SU-DHL-6 (cell line): ENCODE results near the gene FYCO1.

ENCODE experiments used
- H2AFZ ChIP-seq: fragments of 200-600 bp; sonication (generic); 2 replicates; pipeline ENCODE4 v1.6.1; 2014; ENCODE audit warnings: low read depth, mild to moderate bottlenecking, moderate library complexity, mixed read lengths, antibody characterized with exemption, low read length; ENCODE audit not compliant: severe bottlenecking
- H3F3A ChIP-seq: fragments of 200-600 bp; shearing (Covaris generic); 2 replicates; pipeline ENCODE4 v1.6.0; 2016; ENCODE audit warnings: antibody characterized with exemption, mild to moderate bottlenecking; ENCODE audit not compliant: insufficient read depth
- H3K27ac ChIP-seq: fragments of 200-600 bp; sonication (generic); 2 replicates; pipeline ENCODE4 v1.5.1; 2016; ENCODE audit warnings: low read depth, mild to moderate bottlenecking, low read length, moderate library complexity, mixed read lengths
- H3K27me3 ChIP-seq: fragments of 200-600 bp; sonication (generic), shearing (Covaris generic); 2 replicates; pipeline ENCODE4 v1.6.0; 2014; ENCODE audit warnings: mild to moderate bottlenecking, low read length
- H3K36me3 ChIP-seq: fragments of 200-600 bp; sonication (generic); 2 replicates; pipeline ENCODE4 v1.6.1; 2014; ENCODE audit warnings: mild to moderate bottlenecking, low read length, mixed read lengths
- H3K4me2 ChIP-seq: fragments of 300-600, 200-600 bp; shearing (Covaris generic), sonication (generic); 2 replicates; pipeline ENCODE4 v1.6.0; 2014; ENCODE audit warnings: low read length, low read depth, mild to moderate bottlenecking; ENCODE audit not compliant: poor library complexity, severe bottlenecking
- H3K4me3 ChIP-seq: fragments of 200-600 bp; sonication (generic); 2 replicates; pipeline ENCODE4 v1.5.1; 2014; ENCODE audit warnings: antibody characterized with exemption, low read length, mild to moderate bottlenecking, mixed read lengths; ENCODE audit not compliant: insufficient read depth, poor library complexity, severe bottlenecking
- H3K79me2 ChIP-seq: fragments of 200-600 bp; sonication (generic); 2 replicates; pipeline ENCODE4 v1.6.1; 2014; ENCODE audit warnings: mild to moderate bottlenecking, low read length, moderate library complexity; ENCODE audit not compliant: insufficient read depth
- H3K9ac ChIP-seq: fragments of 200-600 bp; sonication (generic); 2 replicates; pipeline ENCODE4 v1.7.0; 2014; ENCODE audit warnings: mild to moderate bottlenecking, low read length
- H3K9me2 ChIP-seq: fragments of 200-600 bp; sonication (generic); replicated peaks from 2 replicates; pipeline ENCODE4 v1.6.1; 2014; ENCODE audit warnings: low read length; ENCODE audit not compliant: insufficient read depth
- H3K9me3 ChIP-seq: fragments of 200-600 bp; sonication (generic); 2 replicates; pipeline ENCODE4 v1.6.1; 2014; ENCODE audit warnings: low read length, mixed read lengths; ENCODE audit not compliant: insufficient read depth
- H4K20me1 ChIP-seq: fragments of 200-600 bp; sonication (generic); 2 replicates; pipeline ENCODE4 v1.6.1; 2014; ENCODE audit warnings: low read depth, mild to moderate bottlenecking, antibody characterized with exemption, low read length, moderate library complexity, mixed read lengths
- EZH2phosphoT487 ChIP-seq: fragments of 200-600 bp; sonication (generic), shearing (Covaris generic); conservative IDR thresholded peaks from 2 replicates; pipeline ENCODE4 v1.6.1; 2018; ENCODE audit warnings: mild to moderate bottlenecking, antibody characterized with exemption, low read length, moderate library complexity, mixed read lengths
- TF ChIP-seq, protein P1 (sequence below): fragments of 200-600 bp; sonication (generic); IDR thresholded peaks from one replicate; pipeline ENCODE4 v1.5.1; 2017; ENCODE audit warnings: antibody characterized with exemption, mild to moderate bottlenecking, low read length, moderate library complexity; ENCODE audit not compliant: insufficient read depth, poor library complexity, severe bottlenecking

The FYCO1 gene

GRCh38 chr3:46029953-46030543, 34.4 kb upstream of the FYCO1 start:
- Histone ChIP-seq H3K9me3 (peaks cover 27% of the 10 kb centered on the region; the same call in 1 of the 2 replicates), H3K27ac (no peak overlapping the region), H3K36me3 (no peaks in the 10 kb centered on the region; the same call in 1 of the 2 replicates), H3F3A (no peaks in the 10 kb centered on the region), H4K20me1 (no peaks in the 10 kb centered on the region), H3K9ac (no peak overlapping the region), H3K4me2 (no peak overlapping the region), H2AFZ (no peak overlapping the region), H3K4me3 (no peak overlapping the region), H3K79me2 (no peaks in the 10 kb centered on the region), H3K27me3 (no peaks in the 10 kb centered on the region), H3K9me2 (no peaks in the 10 kb centered on the region)
- TF ChIP-seq EZH2phosphoT487 = no peak
- TF ChIP-seq, protein P1, sequence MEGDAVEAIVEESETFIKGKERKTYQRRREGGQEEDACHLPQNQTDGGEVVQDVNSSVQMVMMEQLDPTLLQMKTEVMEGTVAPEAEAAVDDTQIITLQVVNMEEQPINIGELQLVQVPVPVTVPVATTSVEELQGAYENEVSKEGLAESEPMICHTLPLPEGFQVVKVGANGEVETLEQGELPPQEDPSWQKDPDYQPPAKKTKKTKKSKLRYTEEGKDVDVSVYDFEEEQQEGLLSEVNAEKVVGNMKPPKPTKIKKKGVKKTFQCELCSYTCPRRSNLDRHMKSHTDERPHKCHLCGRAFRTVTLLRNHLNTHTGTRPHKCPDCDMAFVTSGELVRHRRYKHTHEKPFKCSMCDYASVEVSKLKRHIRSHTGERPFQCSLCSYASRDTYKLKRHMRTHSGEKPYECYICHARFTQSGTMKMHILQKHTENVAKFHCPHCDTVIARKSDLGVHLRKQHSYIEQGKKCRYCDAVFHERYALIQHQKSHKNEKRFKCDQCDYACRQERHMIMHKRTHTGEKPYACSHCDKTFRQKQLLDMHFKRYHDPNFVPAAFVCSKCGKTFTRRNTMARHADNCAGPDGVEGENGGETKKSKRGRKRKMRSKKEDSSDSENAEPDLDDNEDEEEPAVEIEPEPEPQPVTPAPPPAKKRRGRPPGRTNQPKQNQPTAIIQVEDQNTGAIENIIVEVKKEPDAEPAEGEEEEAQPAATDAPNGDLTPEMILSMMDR = no peak

DNA sequence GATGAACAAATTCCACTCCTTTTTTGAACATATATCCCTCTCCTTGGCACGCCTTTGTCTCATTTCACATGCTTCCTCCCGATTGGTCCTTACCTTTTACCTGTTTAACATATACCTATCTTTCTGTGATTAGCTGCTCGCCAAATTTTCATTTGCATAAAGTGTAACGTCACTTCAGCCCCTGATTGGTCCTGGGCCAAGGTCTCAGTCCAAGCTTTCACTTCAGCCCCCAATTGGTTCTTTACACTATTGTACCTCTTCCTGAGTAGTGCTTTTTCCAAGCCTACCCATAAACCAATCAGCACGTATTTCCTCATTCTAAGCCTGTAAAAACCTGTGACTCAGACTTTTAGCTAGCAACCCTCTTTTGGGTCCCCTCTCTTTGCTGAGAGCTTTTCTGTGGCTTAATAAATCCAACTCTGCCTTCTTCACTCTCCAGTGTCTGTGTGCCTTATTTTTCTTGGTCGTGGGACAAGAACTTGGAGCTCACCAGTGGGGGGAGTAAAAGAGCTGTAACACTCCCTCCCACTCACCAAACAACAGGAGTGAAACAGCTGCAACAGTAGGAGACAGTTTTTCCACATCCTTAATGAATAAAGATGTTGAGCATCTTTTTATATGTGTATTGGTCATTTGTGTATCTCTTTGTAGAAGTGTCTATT, 32.2 kb upstream of the FYCO1 start:
- no peaks in the 10 kb centered on the region; the same call in 1 of the 2 replicates for H3K36me3 ChIP-seq
- H3K27me3 ChIP-seq = no peaks in the 10 kb centered on the region
- no peak overlapping the region for H2AFZ ChIP-seq
- no peak overlapping the region for H3K4me2 ChIP-seq
- H3F3A ChIP-seq = no peaks in the 10 kb centered on the region
- H4K20me1 ChIP-seq = no peaks in the 10 kb centered on the region
- no peak overlapping the region for H3K4me3 ChIP-seq
- peaks cover 27% of the 10 kb centered on the region; the same call in 1 of the 2 replicates for H3K9me3 ChIP-seq
- no peak overlapping the region for H3K27ac ChIP-seq
- H3K9me2 ChIP-seq = no peaks in the 10 kb centered on the region
- TF ChIP-seq EZH2phosphoT487 = no peak
- TF ChIP-seq, protein P1 = no peak
- no peak overlapping the region for H3K9ac ChIP-seq
- no peaks in the 10 kb centered on the region for H3K79me2 ChIP-seq

- Histone ChIP-seq H3K36me3 (no peaks in the 10 kb centered on the region), H3K9ac (no peak within 1 kb of the TSS), H3K79me2 (no peaks in the 10 kb centered on the region), H3K9me3 (peaks cover 24% of the 10 kb centered on the region; the same call in 1 of the 2 replicates), H3F3A (no peaks in the 10 kb centered on the region), H2AFZ (no peak within 1 kb of the TSS), H3K9me2 (no peaks in the 10 kb centered on the region), H3K4me2 (no peak within 1 kb of the TSS), H3K27ac (no peak within 1 kb of the TSS), H3K27me3 (no peaks in the 10 kb centered on the region), H3K4me3 (no peak within 1 kb of the TSS), H4K20me1 (no peaks in the 10 kb centered on the region)
- no peak for TF ChIP-seq EZH2phosphoT487
- TF ChIP-seq, protein P1 = no peak
These were observed 31.5 kb upstream of the FYCO1 start, which contains the start of gene XCR1 for GRCh38 chr3:46027021-46027705. Gene XCR1 (minus strand): TSS chr3:46027483. CDS start chr3:46021947, 5,536 bp downstream.
